RPMI7951 (cell line): ENCODE results near the gene B4GALNT3. TPM values are rescaled to one million over a fixed set of nuclear protein-coding genes. Genes with fewer than 3 reads are reported as not detected.

Experiments
- DNase-seq: peaks from one replicate; pipeline ENCODE4 v3.0.0-alpha.2; 2012; ENCODE audit warnings: low read depth
- total RNA-seq: library from RNA; depleted of rRNA; stranded (reverse); fragments of >200 nt; shearing (Covaris generic); gene quantifications from 2 replicates; pipeline ENCODE4 v1.2.3, GENCODE V29; 2014

Gene B4GALNT3
- total RNA-seq, 1 experiment from 2014 or later, result 0.60 TPM

- no peak for DNase-seq
Observed at GRCh38 chr12:467591-467990, 7.9 kb downstream of the B4GALNT3 start.

- DNase-seq, result peak; percentile 58
Observed at GRCh38 chr12:468671-469389, 9.1 kb downstream of the B4GALNT3 start.

DNA sequence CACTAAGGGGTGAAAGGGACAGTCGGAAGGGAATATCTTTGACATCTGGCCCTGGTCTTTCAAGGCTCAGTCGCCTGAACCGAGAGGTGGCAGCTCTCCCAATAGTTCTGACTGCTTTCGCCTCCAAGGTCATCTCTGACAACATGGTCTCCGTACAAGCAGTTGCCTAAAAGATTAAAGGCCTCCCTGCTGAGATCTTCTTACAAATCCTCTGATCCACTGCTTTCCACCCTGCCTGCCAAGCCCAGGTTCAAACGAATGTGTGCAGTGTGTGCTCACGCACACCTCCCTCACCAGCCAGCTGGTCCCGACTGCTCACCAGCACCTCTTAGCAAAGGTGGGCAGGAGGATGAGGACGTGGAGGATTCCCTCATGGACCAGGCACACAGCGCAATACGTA lies 10.4 kb downstream of the B4GALNT3 start:
- no peak for DNase-seq

DNA sequence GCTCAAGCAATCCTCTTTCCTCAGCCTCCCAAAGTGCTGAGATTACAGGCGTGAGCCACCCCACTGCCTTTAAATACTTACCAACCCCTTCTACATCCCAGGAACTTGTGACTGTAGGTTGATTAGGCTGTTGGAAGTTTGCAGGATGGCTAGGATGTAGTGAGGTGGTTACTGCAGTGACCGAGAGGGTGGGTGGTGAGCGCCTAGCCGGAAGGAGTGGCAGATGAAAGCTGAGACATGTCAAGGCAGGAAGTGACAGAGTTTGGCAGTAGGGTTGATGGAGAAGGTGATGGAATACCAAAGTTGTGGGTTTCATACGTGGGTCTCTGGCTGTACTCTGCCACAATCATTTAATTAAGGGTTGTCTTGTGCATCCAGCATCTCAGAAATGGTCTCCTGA lies 13.5 kb downstream of the B4GALNT3 start:
- no peak for DNase-seq

DNA sequence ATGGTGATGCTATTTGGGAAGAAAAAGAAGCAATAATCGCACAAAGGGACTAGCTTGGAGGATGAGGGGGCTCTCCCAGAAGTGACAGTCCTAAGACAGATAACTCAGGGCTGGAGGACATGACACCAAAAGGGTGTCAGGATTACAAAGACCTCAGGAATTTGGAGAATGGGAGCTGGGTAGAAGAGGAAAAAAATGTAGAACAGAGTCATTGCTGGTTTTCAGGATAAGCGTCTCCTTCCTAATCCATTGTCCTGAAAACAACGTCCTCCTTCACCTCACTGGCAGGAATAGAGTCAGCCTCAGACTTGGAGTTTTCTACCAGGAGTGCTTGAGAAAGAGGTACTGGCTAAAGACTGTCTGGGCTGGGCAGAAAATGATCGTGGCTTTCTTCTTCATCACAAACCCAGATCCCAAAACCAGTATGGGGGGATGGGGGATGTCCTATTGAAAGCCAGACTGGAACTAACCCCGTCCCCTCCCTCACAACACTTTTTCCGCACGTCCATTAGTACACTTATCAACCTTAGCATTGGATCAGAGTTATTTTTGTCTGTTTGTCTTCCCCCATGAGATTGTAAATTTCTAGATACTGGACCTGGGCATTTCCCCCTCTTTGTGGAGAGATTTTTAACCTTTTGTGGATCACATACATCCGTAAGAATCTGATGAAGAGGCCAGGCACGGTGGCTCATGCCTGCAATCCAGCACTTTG lies 14.3 kb downstream of the B4GALNT3 start:
- DNase-seq, result peak; percentile 13

GRCh38 chr12:475286-475685 lies 15.5 kb downstream of the B4GALNT3 start:
- DNase-seq, result no peak

- no peak for DNase-seq
Observed at GRCh38 chr12:479161-479560, 19.4 kb downstream of the B4GALNT3 start.

- peak; percentile 90 for DNase-seq
Observed at GRCh38 chr12:480831-481816, 21.4 kb downstream of the B4GALNT3 start.

DNA sequence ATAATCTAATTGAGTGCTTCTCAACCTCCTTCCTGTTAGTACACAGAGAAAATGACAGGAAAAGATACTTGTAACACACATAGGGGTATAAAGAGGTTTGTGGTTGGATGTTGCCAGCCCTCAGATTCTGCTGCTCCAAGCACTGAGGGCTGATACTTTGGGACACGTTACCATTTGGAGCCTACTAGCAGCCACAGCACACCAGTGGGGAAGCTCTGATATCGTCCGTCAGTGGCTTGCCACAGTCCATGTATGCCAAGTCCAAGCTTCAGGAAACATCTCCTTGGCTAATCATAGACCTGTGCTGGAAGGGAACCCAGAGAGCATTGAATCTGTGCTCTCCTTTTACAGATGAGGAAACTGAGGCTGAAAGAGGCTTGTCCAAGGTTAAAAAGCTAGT lies 22.3 kb downstream of the B4GALNT3 start:
- no peak for DNase-seq

DNA sequence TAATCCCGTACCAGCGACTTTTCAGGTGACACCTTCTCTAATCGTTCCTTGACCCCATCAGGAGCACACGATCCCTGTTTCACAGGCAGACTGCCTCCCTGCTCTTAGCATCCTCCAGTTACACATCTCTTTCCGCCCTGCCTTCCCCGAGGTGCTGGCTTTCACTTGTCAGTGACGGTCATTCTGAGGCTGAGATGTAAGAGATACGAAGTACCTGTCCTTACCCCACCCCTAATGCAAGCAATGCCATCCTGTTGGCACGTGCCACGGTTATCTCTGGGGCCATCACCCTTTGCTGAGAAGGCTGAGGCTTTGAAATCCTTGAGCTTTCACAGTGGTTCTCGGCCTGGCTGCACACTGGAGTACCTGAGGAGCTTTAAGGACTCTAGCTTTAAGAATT lies 24.4 kb downstream of the B4GALNT3 start:
- DNase-seq, result no peak

DNA sequence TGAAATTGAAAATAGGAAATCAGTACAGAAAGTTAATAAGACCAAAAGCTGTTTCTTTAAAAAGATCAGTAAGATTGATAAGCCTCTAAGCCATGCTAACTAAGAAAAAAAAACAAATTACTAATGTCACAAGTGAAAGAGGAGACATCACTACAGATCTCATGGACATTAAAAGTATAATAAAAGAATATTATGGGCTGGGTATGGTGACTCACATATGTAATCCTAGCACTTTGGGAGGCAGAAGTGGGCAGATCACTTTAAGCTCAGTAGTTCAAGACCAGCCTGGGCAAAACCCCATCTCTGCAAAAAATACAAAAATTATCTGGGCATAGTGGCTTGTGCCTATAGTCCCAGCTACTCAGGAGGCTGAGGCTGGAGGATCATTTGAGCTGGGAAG lies 30.5 kb downstream of the B4GALNT3 start:
- no peak for DNase-seq

- DNase-seq, result no peak
Observed at GRCh38 chr12:495466-495865, 35.7 kb downstream of the B4GALNT3 start.

DNA sequence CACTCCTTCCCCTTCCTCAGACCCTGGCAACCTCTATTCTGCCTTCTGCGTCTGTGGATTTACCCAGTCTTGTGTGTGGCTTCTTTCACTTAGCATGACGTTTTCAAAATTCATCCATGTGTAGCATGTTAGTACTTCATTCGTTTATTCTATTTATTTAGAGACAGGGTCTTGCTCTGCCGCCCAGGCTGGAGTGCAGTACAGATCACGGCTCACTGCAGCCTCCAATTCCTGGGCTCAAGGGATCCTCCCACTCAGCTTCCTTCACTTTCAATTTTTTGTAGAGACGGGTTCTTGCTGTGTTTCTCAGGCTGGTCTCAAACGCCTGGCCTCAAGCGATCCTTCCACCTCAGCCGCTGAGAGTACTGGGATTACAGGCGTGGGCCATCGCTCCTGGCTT lies 37.0 kb downstream of the B4GALNT3 start:
- DNase-seq, result no peak

DNA sequence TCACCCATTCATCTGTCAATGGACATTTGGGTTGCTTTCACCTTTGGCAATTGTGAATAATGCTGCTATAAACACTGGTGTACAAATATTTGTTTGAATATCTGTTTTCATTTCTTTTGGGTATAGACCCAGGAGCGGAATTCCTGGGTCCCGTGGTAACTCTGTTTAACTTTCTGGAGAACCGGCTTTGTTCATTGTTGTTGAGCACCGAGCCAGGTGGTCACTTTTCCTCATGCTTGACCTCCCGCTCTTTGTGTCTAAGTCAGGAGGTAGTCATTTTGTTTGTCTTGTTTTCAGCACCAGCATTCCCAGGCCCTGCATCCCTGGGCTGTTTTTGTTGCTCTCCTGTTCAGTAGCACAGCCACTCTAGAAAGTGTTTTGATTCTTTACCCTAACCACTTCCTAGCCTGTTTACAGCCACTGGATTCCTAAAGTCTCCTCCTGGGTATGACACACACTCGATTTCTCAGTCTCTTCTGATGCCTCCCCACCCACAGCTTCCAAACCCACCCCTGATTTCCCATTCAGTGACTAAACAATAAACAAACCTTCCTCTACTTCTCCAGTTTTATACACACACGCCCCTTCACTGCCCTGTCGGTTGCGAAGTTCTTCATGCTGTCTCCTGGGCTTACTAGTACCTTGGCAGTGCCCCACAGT lies 37.9 kb downstream of the B4GALNT3 start:
- DNase-seq, result no peak

DNA sequence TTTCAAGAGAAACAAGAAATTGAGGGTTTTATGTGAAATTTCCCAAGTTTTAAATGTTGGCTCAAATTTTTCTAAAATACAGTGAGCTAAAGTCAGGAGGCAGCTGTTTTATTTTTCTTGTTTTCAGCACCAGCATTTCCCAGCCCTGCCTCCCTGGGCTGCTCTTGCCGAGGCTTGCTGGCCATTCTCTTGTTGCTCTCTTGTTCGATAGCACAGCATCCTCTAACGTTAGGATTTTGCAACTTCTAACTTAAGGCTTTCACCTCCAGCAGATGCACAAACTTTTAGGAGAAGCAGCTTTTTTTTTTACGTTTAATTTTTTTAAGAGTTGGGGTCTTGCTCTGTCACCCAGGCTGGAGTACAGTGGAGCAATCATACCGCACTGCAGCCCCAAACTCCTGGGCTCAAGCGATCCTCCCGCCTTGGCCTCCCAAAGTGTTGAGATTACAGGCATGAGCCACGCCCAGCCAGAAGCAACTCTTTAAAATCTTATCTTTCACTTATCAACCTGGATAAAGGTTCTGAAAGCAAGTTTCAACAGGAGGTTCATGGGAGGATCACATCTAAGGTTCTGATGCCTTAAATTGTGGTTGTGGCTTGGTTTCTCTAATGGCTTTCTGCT lies 40.2 kb downstream of the B4GALNT3 start:
- no peak for DNase-seq

DNA sequence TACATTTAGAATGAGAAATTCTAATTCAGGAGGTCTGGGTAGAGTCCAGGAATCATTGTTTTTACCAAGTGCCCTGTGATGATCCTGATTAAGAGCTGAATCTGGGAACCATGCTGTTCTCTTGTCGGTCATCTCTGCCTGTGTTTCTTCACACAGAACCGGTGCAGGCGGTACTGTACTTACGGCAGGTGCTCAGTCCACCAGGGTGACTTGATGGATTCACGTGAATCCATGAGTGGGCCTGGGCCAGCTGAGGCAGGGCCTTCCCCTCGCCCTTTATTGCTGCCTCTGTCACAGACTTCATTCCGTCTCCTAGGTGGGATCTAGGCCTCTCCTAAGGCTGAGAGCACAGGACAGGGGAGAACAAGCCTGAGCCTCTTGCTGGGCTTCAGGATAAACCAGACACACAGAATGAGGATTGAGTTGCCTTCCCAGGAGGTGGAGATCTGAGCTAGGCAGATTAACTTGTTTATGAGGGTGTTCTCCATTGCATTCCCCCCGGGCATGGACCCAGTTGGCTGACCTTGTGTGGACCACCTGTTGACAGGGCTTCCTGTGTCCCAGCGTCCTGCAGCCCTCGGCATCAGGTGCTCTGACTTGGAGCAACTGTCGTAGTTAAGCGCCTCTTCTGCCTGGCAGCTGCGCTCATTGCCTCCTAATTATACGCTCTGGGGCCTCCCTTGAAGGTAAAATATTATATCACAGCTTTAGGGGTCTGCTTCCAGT lies 42.1 kb downstream of the B4GALNT3 start:
- DNase-seq, result no peak

DNA sequence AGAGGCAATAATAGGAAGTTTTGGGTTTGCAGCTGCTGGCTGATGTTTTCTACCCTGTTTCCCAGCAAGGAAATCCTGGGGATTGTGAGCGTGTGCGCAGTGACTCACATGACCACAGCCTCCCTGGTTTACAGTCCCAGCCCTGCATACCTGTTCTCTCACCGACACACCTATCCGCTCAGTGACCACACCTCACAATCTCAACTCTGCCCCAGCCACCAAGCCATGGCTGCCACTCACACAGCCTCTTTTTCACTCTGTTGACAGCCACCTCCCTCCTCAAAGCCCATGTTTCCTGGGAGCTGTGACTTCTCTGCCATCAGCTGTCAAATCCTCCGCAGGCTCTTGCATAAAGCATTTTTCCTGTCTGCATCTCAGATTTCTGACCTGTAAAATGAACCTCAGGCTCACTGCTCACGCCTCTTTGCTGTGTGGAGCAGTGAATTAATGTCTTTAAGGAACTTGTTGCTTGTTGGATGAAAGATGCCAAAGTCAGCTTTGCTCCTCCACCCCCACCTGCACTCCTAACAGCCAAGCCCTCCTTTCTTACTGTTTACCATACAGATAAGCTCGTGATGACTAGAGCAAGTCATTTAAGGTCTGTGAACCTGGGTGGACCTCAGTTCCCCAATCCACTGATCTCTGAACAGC lies 43.5 kb downstream of the B4GALNT3 start:
- DNase-seq, result no peak

DNA sequence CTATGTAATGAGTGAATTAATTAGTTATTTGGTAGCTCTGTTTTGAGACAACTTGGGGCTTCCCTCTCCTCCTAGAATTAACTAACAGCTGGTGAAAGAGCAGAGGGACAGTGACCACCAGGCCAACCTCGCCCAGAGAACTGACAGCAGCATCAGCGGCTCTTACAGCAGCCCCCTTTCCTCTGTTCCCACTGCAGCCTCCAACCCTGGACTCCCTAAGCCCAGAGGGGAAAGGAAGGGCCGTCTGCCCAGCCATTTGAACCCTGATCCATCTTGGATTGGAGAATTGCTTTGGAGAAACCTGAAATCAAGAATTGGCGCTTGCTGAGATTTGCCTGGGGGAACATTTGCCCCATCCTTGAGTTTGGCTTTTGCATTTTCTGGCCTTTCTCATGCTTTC lies 45.5 kb downstream of the B4GALNT3 start:
- no peak for DNase-seq

DNA sequence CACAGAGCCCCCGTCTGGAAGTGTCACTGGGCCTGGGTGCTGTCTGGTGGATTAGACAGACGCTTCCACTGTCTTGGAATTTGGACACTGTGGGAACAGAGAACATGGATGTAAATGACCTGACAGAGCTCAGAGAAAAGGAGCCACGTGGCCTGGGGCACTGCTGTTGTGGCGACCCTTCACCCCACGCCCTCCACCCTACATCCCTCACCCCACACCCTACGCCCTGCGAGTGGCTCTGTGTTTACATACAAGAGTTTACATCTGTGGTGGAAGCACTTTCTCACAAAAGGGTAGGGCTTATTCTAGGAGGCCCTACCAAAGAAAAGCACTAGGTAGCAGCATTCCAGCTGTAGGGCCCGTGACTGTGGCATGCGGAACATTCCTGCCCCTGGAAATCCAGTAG lies 47.7 kb downstream of the B4GALNT3 start:
- DNase-seq, result no peak

GRCh38 chr12:508145-508544 lies 48.4 kb downstream of the B4GALNT3 start:
- DNase-seq, result no peak
